GM18498 (cell line): ENCODE data around the gene UPF2.

Source experiments
- ATAC-seq: cut with Tn5 transposase; IDR thresholded peaks from one replicate; pipeline ENCODE4 v1.9.1; 2021; ENCODE audit warnings: mild to moderate bottlenecking, moderate library complexity; ENCODE audit not compliant: unreplicated experiment

UPF2 gene

GRCh38 chr10:11962176-11962575 lies 80.4 kb downstream of the UPF2 start:
- no peak for ATAC-seq

GRCh38 chr10:11961771-11962170 lies 80.8 kb downstream of the UPF2 start:
- no peak for ATAC-seq

- ATAC-seq = no peak
Observed at GRCh38 chr10:11959966-11960365, 82.6 kb downstream of the UPF2 start.

GRCh38 chr10:11958956-11959355 lies 83.7 kb downstream of the UPF2 start:
- no peak for ATAC-seq

- ATAC-seq = no peak
Observed at GRCh38 chr10:11951695-11952094, 90.9 kb downstream of the UPF2 start.

- no peak for ATAC-seq
Observed at GRCh38 chr10:11950325-11951018, 92.1 kb downstream of the UPF2 start.

GRCh38 chr10:11949152-11949551 lies 93.5 kb downstream of the UPF2 start:
- ATAC-seq = no peak

- no peak for ATAC-seq
Observed at GRCh38 chr10:11946652-11947051, 96.0 kb downstream of the UPF2 start.

- ATAC-seq = no peak
Observed at GRCh38 chr10:11936389-11937152, 106.0 kb downstream of the UPF2 start.

GRCh38 chr10:11934262-11934661 lies 108.3 kb downstream of the UPF2 start:
- ATAC-seq = no peak

- ATAC-seq = no peak
Observed at GRCh38 chr10:11933577-11934223, 108.9 kb downstream of the UPF2 start.

- no peak for ATAC-seq
Observed at GRCh38 chr10:11931038-11931437, 111.6 kb downstream of the UPF2 start.

- ATAC-seq = no peak
Observed at GRCh38 chr10:11930312-11930978, 112.2 kb downstream of the UPF2 start.

GRCh38 chr10:11927746-11928145 lies 114.9 kb downstream of the UPF2 start:
- no peak for ATAC-seq

GRCh38 chr10:11921800-11922392 lies 120.7 kb downstream of the UPF2 start:
- no peak for ATAC-seq

GRCh38 chr10:11919271-11919670 lies 123.3 kb downstream of the UPF2 start:
- ATAC-seq = no peak

- ATAC-seq = no peak
Observed at GRCh38 chr10:11918384-11918783, 124.2 kb downstream of the UPF2 start.

- no peak for ATAC-seq
Observed at GRCh38 chr10:11913079-11913641, 129.4 kb downstream of the UPF2 start.

GRCh38 chr10:11910102-11910501 lies 132.5 kb downstream of the UPF2 start:
- no peak for ATAC-seq

GRCh38 chr10:11909618-11910017 lies 133.0 kb downstream of the UPF2 start:
- ATAC-seq = no peak

GRCh38 chr10:11908991-11909390 lies 133.6 kb downstream of the UPF2 start:
- ATAC-seq = no peak
